Endothelial cell (in vitro differentiated cells): ENCODE measurements around the gene CLEC3B. TPM values are rescaled to one million over a fixed set of nuclear protein-coding genes. Genes with fewer than 3 reads are reported as not detected.

Experiments
- DNase-seq: peaks from one replicate; pipeline ENCODE4 v3.0.0; 2021; ENCODE audit warnings: low spot score
- H3K27ac Mint-ChIP-seq: one replicate; pipeline ENCODE4 v1.8.0; 2021; ENCODE audit warnings: mixed read lengths, inconsistent platforms; ENCODE audit not compliant: unreplicated experiment
- H3K27me3 Mint-ChIP-seq: one replicate; pipeline ENCODE4 v1.8.0; 2021; ENCODE audit warnings: mild to moderate bottlenecking, moderate library complexity, mixed read lengths, inconsistent platforms; ENCODE audit not compliant: unreplicated experiment
- H3K36me3 Mint-ChIP-seq: one replicate; pipeline ENCODE4 v1.8.0; 2021; ENCODE audit warnings: mild to moderate bottlenecking, low read depth, mixed read lengths, inconsistent platforms; ENCODE audit not compliant: unreplicated experiment
- H3K4me1 Mint-ChIP-seq: one replicate; pipeline ENCODE4 v1.8.0; 2021; ENCODE audit warnings: mild to moderate bottlenecking, mixed read lengths, inconsistent platforms; ENCODE audit not compliant: unreplicated experiment
- H3K4me3 Mint-ChIP-seq: one replicate; pipeline ENCODE4 v1.8.0; 2021; ENCODE audit warnings: mild to moderate bottlenecking, mixed read lengths, inconsistent platforms; ENCODE audit not compliant: unreplicated experiment
- H3K9me3 Mint-ChIP-seq: one replicate; pipeline ENCODE4 v1.8.0; 2021; ENCODE audit warnings: mixed read lengths, inconsistent platforms; ENCODE audit not compliant: unreplicated experiment
- CTCF ChIP-seq: fragments of 200-600 bp; sonication (generic); IDR thresholded peaks from one replicate; pipeline ENCODE4 v1.5.0; 2021; ENCODE audit warnings: antibody characterized with exemption; ENCODE audit not compliant: unreplicated experiment
- total RNA-seq: library from RNA; stranded (reverse); fragmentation: NEBNext Ultra II Directional; extraction: Animal tissue kit (Norgen Biotek cat#: 25700); gene quantifications from one replicate; pipeline ENCODE4 v1.2.1, GENCODE V29; 2021; ENCODE audit not compliant: unreplicated experiment

CLEC3B gene
- total RNA-seq, 1 donor from 2014 or later = 0.41 TPM

- H3K4me1 Mint-ChIP-seq = peaks cover 11% of the 10 kb centered on the region
- TF ChIP-seq CTCF = no peak
- no peak overlapping the region for H3K27ac Mint-ChIP-seq
- H3K27me3 Mint-ChIP-seq = peaks cover 11% of the 10 kb centered on the region
- no peak for DNase-seq
- H3K4me3 Mint-ChIP-seq = no peak overlapping the region
- H3K36me3 Mint-ChIP-seq = no peaks in the 10 kb centered on the region
- H3K9me3 Mint-ChIP-seq = no peaks in the 10 kb centered on the region
These were observed 28.2 kb downstream of the CLEC3B start for GRCh38 chr3:45054196-45054857.

GRCh38 chr3:45055032-45055410, 28.9 kb downstream of the CLEC3B start:
- Mint-ChIP-seq H3K9me3 (no peaks in the 10 kb centered on the region), H3K4me3 (no peak overlapping the region), H3K4me1 (peaks cover 11% of the 10 kb centered on the region), H3K27me3 (peaks cover 12% of the 10 kb centered on the region), H3K36me3 (no peaks in the 10 kb centered on the region), H3K27ac (no peak overlapping the region)
- no peak for DNase-seq
- no peak for TF ChIP-seq CTCF

GRCh38 chr3:45055411-45056143, 29.5 kb downstream of the CLEC3B start:
- Mint-ChIP-seq H3K4me1 (peaks cover 11% of the 10 kb centered on the region), H3K27me3 (peaks cover 13% of the 10 kb centered on the region), H3K9me3 (no peaks in the 10 kb centered on the region), H3K27ac (no peak overlapping the region), H3K4me3 (no peak overlapping the region), H3K36me3 (no peaks in the 10 kb centered on the region)
- peak; percentile 20 for TF ChIP-seq CTCF
- peak; percentile 32 for DNase-seq

GRCh38 chr3:45056608-45057301, 30.7 kb downstream of the CLEC3B start:
- H3K36me3 Mint-ChIP-seq = no peaks in the 10 kb centered on the region
- no peak for TF ChIP-seq CTCF
- DNase-seq = no peak
- H3K27me3 Mint-ChIP-seq = peaks cover 15% of the 10 kb centered on the region
- no peak overlapping the region for H3K4me3 Mint-ChIP-seq
- H3K27ac Mint-ChIP-seq = no peak overlapping the region
- H3K4me1 Mint-ChIP-seq = peaks cover 11% of the 10 kb centered on the region
- no peaks in the 10 kb centered on the region for H3K9me3 Mint-ChIP-seq
